HCT116 (cell line): ENCODE measurements around the gene NFASC. TPM values are rescaled to one million over a fixed set of nuclear protein-coding genes. Genes with fewer than 3 reads are reported as not detected.

Source experiments
- ATAC-seq: fragments of 200-7000 bp; cut with Tn5 transposase; 2 replicates; pipeline ENCODE4 v1.9.1; 2020; ENCODE audit warnings: mild to moderate bottlenecking, moderate library complexity
- BruUV-seq: library from RNA; stranded (reverse); fragments of 400-500 nt; replicated peaks from 2 replicates; lab custom pipeline; 2021; lab: Mats Ljungman, UMichigan
- CTCF ChIA-PET: fragments of 300-600 bp; sonication (Branson Sonifier 250); formaldehyde crosslinking; loops from one replicate; lab custom pipeline; 2021; ENCODE audit warnings: antibody characterized with exemption; lab: Charles Lee
- POLR2A ChIA-PET: fragments of 300-600, 350-600 bp; sonication (Branson Sonifier 250); formaldehyde crosslinking; loops from one replicate; lab custom pipeline; 2021; ENCODE audit warnings: antibody characterized with exemption; lab: Charles Lee
- RAD21 ChIA-PET, 2 experiments: fragments of 300-600 bp; sonication (Branson Sonifier 250); formaldehyde crosslinking; loops; one replicate each; lab custom pipeline; 2023; ENCODE audit warnings: low total read pairs in 2 of 2; ENCODE audit not compliant: uncharacterized antibody in 2 of 2, unreplicated experiment in 2 of 2, low non-redundant PET in 1 of 2; lab: Charles Lee
- DNase-seq: peaks from one replicate; pipeline ENCODE4 v3.0.0-alpha.2; 2010; ENCODE audit warnings: low read depth, low spot score
- H2AFZ ChIP-seq: fragments of 200-600 bp; shearing (Covaris generic), sonication (generic); 2 replicates; pipeline ENCODE4 v1.6.1; 2017; ENCODE audit warnings: low read depth, mixed run types, mixed read lengths, antibody characterized with exemption, low read length; ENCODE audit not compliant: poor library complexity, severe bottlenecking
- H3K27ac ChIP-seq: 2 replicates; pipeline ENCODE4 v1.5.1; 2012; ENCODE audit warnings: low read depth, low read length
- H3K27me3 ChIP-seq: fragments of 200-600 bp; sonication (generic); 2 replicates; pipeline ENCODE4 v1.6.1; 2016; ENCODE audit warnings: mixed run types, low read length, mixed read lengths; ENCODE audit not compliant: insufficient read depth
- H3K36me3 ChIP-seq, 2 experiments: fragments of 200-500 bp in 1 of 2; fragments of 200-600 bp in 1 of 2; sonication (Bioruptor generic) in 1 of 2; sonication (generic) in 1 of 2; 2 replicates each; pipeline versions ENCODE4 v1.5.1 to v1.6.1; 2014 to 2016; ENCODE audit warnings: low read length in 2 of 2, inconsistent platforms in 1 of 2, mixed read lengths in 1 of 2, mixed run types in 1 of 2; ENCODE audit not compliant: insufficient read depth in 2 of 2, control insufficient read depth in 1 of 2
- H3K4me1 ChIP-seq, 2 experiments: fragments of 200-600 bp in 1 of 2; sonication (generic) in 1 of 2; 2 replicates each; pipeline versions ENCODE4 v1.5.1 to v1.6.1; 2012 to 2017; ENCODE audit warnings: low read length in 2 of 2, inconsistent platforms in 1 of 2, mild to moderate bottlenecking in 1 of 2, mixed read lengths in 1 of 2, mixed run types in 1 of 2, moderate library complexity in 1 of 2; ENCODE audit not compliant: insufficient read depth in 2 of 2, control insufficient read depth in 1 of 2
- H3K4me2 ChIP-seq: fragments of 200-600 bp; sonication (generic); 2 replicates; pipeline ENCODE4 v1.6.1; 2017; ENCODE audit warnings: mixed run types, low read length, mixed read lengths
- H3K4me3 ChIP-seq, 2 experiments: fragments of 200-600 bp in 1 of 2; sonication (generic) in 1 of 2; replicated peaks in 1 of 2; 2 replicates each; pipeline ENCODE4 v1.5.1; 2011 to 2016; ENCODE audit warnings: low read length in 2 of 2, control low read depth in 1 of 2, low read depth in 1 of 2, mild to moderate bottlenecking in 1 of 2, mixed read lengths in 1 of 2, mixed run types in 1 of 2
- H3K79me2 ChIP-seq: fragments of 200-600 bp; sonication (generic); 2 replicates; pipeline ENCODE4 v1.6.1; 2017; ENCODE audit warnings: mild to moderate bottlenecking, mixed run types, low read length, moderate library complexity, mixed read lengths; ENCODE audit not compliant: insufficient read depth
- H3K9ac ChIP-seq: fragments of 200-600 bp; sonication (generic); 2 replicates; pipeline ENCODE4 v1.6.1; 2016; ENCODE audit warnings: low read length, mixed read lengths
- H3K9me2 ChIP-seq: fragments of 200-600 bp; sonication (generic), shearing (Covaris generic); 2 replicates; pipeline ENCODE4 v1.6.1; 2017; ENCODE audit warnings: mixed run types, mild to moderate bottlenecking, moderate library complexity; ENCODE audit not compliant: insufficient read depth
- H3K9me3 ChIP-seq, 2 experiments: fragments of 200-500 bp in 1 of 2; fragments of 200-600 bp in 1 of 2; sonication (Bioruptor generic) in 1 of 2; sonication (generic) in 1 of 2; 2 replicates each; pipeline ENCODE4 v1.6.1; 2014 to 2017; ENCODE audit warnings: low read length in 2 of 2, mixed read lengths in 2 of 2, inconsistent platforms in 1 of 2, low read depth in 1 of 2, mild to moderate bottlenecking in 1 of 2, mixed run types in 1 of 2, moderate library complexity in 1 of 2; ENCODE audit not compliant: control insufficient read depth in 1 of 2, insufficient read depth in 1 of 2
- H4K20me1 ChIP-seq: fragments of 200-600 bp; sonication (generic), shearing (Covaris generic); 2 replicates; pipeline ENCODE4 v1.6.1; 2017; ENCODE audit warnings: mixed run types, mild to moderate bottlenecking, moderate library complexity; ENCODE audit not compliant: insufficient read depth
- ELF1 ChIP-seq: IDR thresholded peaks from 2 replicates; pipeline ENCODE4 v1.6.1; 2012; ENCODE audit warnings: low read depth, borderline replicate concordance
- EZH2phosphoT487 ChIP-seq: fragments of 200-600 bp; IDR thresholded peaks from 2 replicates; pipeline ENCODE4 v1.6.1; 2018; ENCODE audit warnings: antibody characterized with exemption, borderline replicate concordance
- TCF7L2 ChIP-seq: IDR thresholded peaks from 2 replicates; pipeline ENCODE4 v1.7.0; 2011; ENCODE audit warnings: borderline replicate concordance, inconsistent platforms; ENCODE audit not compliant: insufficient read depth, insufficient read length; ENCODE audit errors: extremely low read depth
- YY1 ChIP-seq: IDR thresholded peaks from 2 replicates; pipeline ENCODE4 v1.6.1; 2011; ENCODE audit warnings: low read length, low read depth, moderate library complexity, mild to moderate bottlenecking; ENCODE audit not compliant: insufficient replicate concordance; ENCODE audit errors: extremely low read depth
- ZBTB33 ChIP-seq: IDR thresholded peaks from 2 replicates; pipeline ENCODE4 v1.6.1; 2011; ENCODE audit warnings: mild to moderate bottlenecking, low read length, moderate library complexity; ENCODE audit not compliant: insufficient replicate concordance; ENCODE audit errors: extremely low read depth
- ZNF274 ChIP-seq: fragments of 200-500 bp; sonication (Bioruptor generic); IDR thresholded peaks from 2 replicates; pipeline ENCODE4 v1.6.1; 2014; ENCODE audit warnings: mild to moderate bottlenecking, low read depth, low read length, inconsistent platforms
- intact Hi-C: fragments of 100-400 bp; cut with micrococcal nuclease; formaldehyde crosslinking; loops from 2 replicates; pipeline ENCODE4 v1.10.0; 2022
- total RNA-seq: library from RNA; stranded (reverse); gene quantifications from one replicate; pipeline ENCODE4 v1.2.1, GENCODE V29; 2021; ENCODE audit not compliant: unreplicated experiment
- TF ChIP-seq, protein P1 (sequence below), 3 experiments: fragments of 200-600 bp in 1 of 3; sonication (generic) in 1 of 3; IDR thresholded peaks in 2 of 3; conservative IDR thresholded peaks in 1 of 3; 2 replicates each; pipeline ENCODE4 v1.5.1; 2012 to 2017; ENCODE audit warnings: low read depth in 2 of 3, low read length in 2 of 3, antibody characterized with exemption in 1 of 3, borderline replicate concordance in 1 of 3, control low read depth in 1 of 3, mild to moderate bottlenecking in 1 of 3, mixed read lengths in 1 of 3, mixed run types in 1 of 3, moderate library complexity in 1 of 3; ENCODE audit not compliant: insufficient read depth in 1 of 3
- TF ChIP-seq, protein P2 (sequence below): IDR thresholded peaks from 2 replicates; pipeline ENCODE4 v1.6.1; 2012; ENCODE audit warnings: low read depth

Gene NFASC
- total RNA-seq, 1 experiment from 2014 or later, result 0.57 TPM

DNA sequence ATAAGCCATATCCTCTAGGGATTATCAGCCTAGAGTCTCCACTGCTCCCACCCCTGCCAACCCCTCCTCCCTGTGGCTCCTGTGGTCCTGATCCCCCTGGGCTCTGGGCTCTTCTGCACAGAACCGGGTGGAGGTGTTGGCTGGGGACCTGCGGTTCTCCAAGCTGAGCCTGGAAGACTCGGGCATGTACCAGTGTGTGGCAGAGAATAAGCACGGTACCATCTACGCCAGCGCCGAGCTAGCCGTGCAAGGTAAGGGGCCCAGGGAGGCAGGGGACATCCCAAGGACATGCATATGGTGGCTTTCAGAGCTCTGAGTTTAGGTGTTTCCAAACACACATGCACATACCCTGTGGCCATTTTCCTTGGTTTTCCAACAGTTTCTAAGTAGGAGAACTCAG lies 191.7 kb downstream of the NFASC start (continued):
- TF ChIP-seq, protein P1, sequence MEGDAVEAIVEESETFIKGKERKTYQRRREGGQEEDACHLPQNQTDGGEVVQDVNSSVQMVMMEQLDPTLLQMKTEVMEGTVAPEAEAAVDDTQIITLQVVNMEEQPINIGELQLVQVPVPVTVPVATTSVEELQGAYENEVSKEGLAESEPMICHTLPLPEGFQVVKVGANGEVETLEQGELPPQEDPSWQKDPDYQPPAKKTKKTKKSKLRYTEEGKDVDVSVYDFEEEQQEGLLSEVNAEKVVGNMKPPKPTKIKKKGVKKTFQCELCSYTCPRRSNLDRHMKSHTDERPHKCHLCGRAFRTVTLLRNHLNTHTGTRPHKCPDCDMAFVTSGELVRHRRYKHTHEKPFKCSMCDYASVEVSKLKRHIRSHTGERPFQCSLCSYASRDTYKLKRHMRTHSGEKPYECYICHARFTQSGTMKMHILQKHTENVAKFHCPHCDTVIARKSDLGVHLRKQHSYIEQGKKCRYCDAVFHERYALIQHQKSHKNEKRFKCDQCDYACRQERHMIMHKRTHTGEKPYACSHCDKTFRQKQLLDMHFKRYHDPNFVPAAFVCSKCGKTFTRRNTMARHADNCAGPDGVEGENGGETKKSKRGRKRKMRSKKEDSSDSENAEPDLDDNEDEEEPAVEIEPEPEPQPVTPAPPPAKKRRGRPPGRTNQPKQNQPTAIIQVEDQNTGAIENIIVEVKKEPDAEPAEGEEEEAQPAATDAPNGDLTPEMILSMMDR (IDR thresholded peaks at IDR 0.05 in 2 of 3, conservative IDR thresholded peaks at IDR 0.05 in 1 of 3; ENCODE audit: borderline replicate concordance in 1 of 3, insufficient read depth in 1 of 3, low read depth in 2 of 3, low read length in 2 of 3), result no peak
- TF ChIP-seq ELF1 (no peak), TCF7L2 (no peak), EZH2phosphoT487 (no peak), ZBTB33 (no peak)

GRCh38 chr1:205062895-205063294 lies 192.2 kb downstream of the NFASC start:
- Histone ChIP-seq H3K9ac (no peak overlapping the region), H3K27me3 (no peaks in the 10 kb centered on the region), H4K20me1 (no peaks in the 10 kb centered on the region), H3K4me2 (no peak overlapping the region), H3K9me2 (no peaks in the 10 kb centered on the region), H3K9me3 (no peaks in the 10 kb centered on the region), H3K4me3 (no peak overlapping the region), H2AFZ (no peak overlapping the region), H3K79me2 (no peaks in the 10 kb centered on the region), H3K27ac (no peak overlapping the region), H3K36me3 (no peaks in the 10 kb centered on the region), H3K4me1 (no peaks in the 10 kb centered on the region; a peak in 1 of 4 replicates)
- no peak for DNase-seq
- ChIA-PET POLR2A (no interaction called here), CTCF (interaction anchor here (0.9 to 4.3 kb wide), 6 partner anchors 10 to 255 kb away, joined by 3 to 205 read pairs (median 16); no protein-coding TSS in a partner anchor), RAD21 (interaction anchor here in 1 of 2 experiments (2.4 kb wide), 1 partner anchor 74 kb away, joined by 30 read pairs; no protein-coding TSS in a partner anchor)
- intact Hi-C loops, result loop anchor here (5.0 kb wide), 1 partner anchor 256 kb away; no protein-coding TSS in a partner anchor
- BruUV-seq, result no TSS peak
- ATAC-seq, result no peak
- no peak for TF ChIP-seq ZNF274
- no peak for TF ChIP-seq EZH2phosphoT487
- TF ChIP-seq, protein P2, sequence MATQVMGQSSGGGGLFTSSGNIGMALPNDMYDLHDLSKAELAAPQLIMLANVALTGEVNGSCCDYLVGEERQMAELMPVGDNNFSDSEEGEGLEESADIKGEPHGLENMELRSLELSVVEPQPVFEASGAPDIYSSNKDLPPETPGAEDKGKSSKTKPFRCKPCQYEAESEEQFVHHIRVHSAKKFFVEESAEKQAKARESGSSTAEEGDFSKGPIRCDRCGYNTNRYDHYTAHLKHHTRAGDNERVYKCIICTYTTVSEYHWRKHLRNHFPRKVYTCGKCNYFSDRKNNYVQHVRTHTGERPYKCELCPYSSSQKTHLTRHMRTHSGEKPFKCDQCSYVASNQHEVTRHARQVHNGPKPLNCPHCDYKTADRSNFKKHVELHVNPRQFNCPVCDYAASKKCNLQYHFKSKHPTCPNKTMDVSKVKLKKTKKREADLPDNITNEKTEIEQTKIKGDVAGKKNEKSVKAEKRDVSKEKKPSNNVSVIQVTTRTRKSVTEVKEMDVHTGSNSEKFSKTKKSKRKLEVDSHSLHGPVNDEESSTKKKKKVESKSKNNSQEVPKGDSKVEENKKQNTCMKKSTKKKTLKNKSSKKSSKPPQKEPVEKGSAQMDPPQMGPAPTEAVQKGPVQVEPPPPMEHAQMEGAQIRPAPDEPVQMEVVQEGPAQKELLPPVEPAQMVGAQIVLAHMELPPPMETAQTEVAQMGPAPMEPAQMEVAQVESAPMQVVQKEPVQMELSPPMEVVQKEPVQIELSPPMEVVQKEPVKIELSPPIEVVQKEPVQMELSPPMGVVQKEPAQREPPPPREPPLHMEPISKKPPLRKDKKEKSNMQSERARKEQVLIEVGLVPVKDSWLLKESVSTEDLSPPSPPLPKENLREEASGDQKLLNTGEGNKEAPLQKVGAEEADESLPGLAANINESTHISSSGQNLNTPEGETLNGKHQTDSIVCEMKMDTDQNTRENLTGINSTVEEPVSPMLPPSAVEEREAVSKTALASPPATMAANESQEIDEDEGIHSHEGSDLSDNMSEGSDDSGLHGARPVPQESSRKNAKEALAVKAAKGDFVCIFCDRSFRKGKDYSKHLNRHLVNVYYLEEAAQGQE, result no peak
- no peak for TF ChIP-seq TCF7L2
- TF ChIP-seq YY1, result no peak
